H1 (cell line): ENCODE data around the gene SRP9. TPM values are rescaled to one million over a fixed set of nuclear protein-coding genes. Genes with fewer than 3 reads are reported as not detected.
A peak's percentile ranks its signal among the peaks of the same experiment; 100 is the strongest.

Source experiments
- CTCF ChIA-PET: fragments of 300-600 bp; sonication (Branson Sonifier 250); formaldehyde crosslinking; loops from one replicate; lab custom pipeline; 2021; ENCODE audit not compliant: partially characterized antibody; lab: Charles Lee
- POLR2A ChIA-PET: fragments of 300-600 bp; sonication (Branson Sonifier 250); formaldehyde crosslinking; loops from one replicate; lab custom pipeline; 2021; ENCODE audit warnings: inconsistent platforms; ENCODE audit not compliant: partially characterized antibody; lab: Charles Lee
- DNase-seq, 2 experiments: peaks; one replicate each; pipeline versions ENCODE4 v3.0.0 to v3.0.0-alpha.2; 2010 to 2022; ENCODE audit warnings: low spot score in 2 of 2, low read depth in 1 of 2, mixed read lengths in 1 of 2
- FAIRE-seq: peaks from 2 replicates; lab custom pipeline; 2011; peaks lifted over from hg19 to GRCh38; lab: Jason Lieb, UNC
- H2AFZ ChIP-seq: 2 replicates; pipeline ENCODE4 v1.8.1; 2012; ENCODE audit warnings: low read length, inconsistent platforms
- H2AK5ac ChIP-seq: 2 replicates; pipeline ENCODE4 v1.6.1; 2013; ENCODE audit warnings: low read depth, low read length
- H2BK120ac ChIP-seq: replicated peaks from 2 replicates; pipeline ENCODE3; 2013; ENCODE audit warnings: low read depth, low read length, inconsistent platforms
- H2BK12ac ChIP-seq: 2 replicates; pipeline ENCODE4 v1.6.1; 2013; ENCODE audit warnings: low read depth, low read length
- H2BK15ac ChIP-seq: 2 replicates; pipeline ENCODE4 v1.6.1; 2013; ENCODE audit warnings: low read length
- H2BK20ac ChIP-seq: 2 replicates; pipeline ENCODE4 v1.6.1; 2013; ENCODE audit warnings: low read length
- H2BK5ac ChIP-seq: 2 replicates; pipeline ENCODE4 v1.6.1; 2013; ENCODE audit warnings: low read depth, low read length
- H3K14ac ChIP-seq: 2 replicates; pipeline ENCODE4 v1.6.1; 2013; ENCODE audit warnings: inconsistent platforms; ENCODE audit not compliant: insufficient read length
- H3K18ac ChIP-seq: 2 replicates; pipeline ENCODE4 v1.6.1; 2013; ENCODE audit warnings: low read length; ENCODE audit errors: extremely low read depth
- H3K23ac ChIP-seq: 2 replicates; pipeline ENCODE4 v1.6.1; 2013; ENCODE audit warnings: inconsistent platforms; ENCODE audit not compliant: insufficient read length
- H3K23me2 ChIP-seq: 2 replicates; pipeline ENCODE4 v1.6.1; 2013; ENCODE audit warnings: low read depth, low read length
- H3K27ac ChIP-seq: 2 replicates; pipeline ENCODE4 v1.6.1; 2011; ENCODE audit warnings: low read depth, low read length, inconsistent platforms
- H3K27me3 ChIP-seq, 4 experiments: replicated peaks in 1 of 4; 1 replicate in 1 of 4; 2 replicates in 3 of 4; pipeline versions ENCODE4 v1.6.1 to v1.8.1; 2011 to 2013; ENCODE audit warnings: low read length in 3 of 4, mild to moderate bottlenecking in 3 of 4, inconsistent platforms in 2 of 4, mixed read lengths in 2 of 4, moderate library complexity in 1 of 4; ENCODE audit not compliant: control insufficient read depth in 3 of 4, insufficient read depth in 3 of 4; ENCODE audit errors: extremely low read depth in 1 of 4
- H3K36me3 ChIP-seq, 4 experiments: 2 replicates each; pipeline versions ENCODE4 v1.6.1 to v1.8.1; 2011 to 2013; ENCODE audit warnings: mild to moderate bottlenecking in 4 of 4, low read length in 3 of 4, moderate library complexity in 2 of 4, control low read depth in 1 of 4, inconsistent platforms in 1 of 4; ENCODE audit not compliant: insufficient read depth in 4 of 4, control insufficient read depth in 2 of 4
- H3K4ac ChIP-seq: replicated peaks from 2 replicates; pipeline ENCODE3; 2013; ENCODE audit warnings: low read length, low read depth, mixed read lengths, inconsistent platforms; ENCODE audit not compliant: insufficient read length
- H3K4me1 ChIP-seq, 4 experiments: replicated peaks in 1 of 4; 1 replicate in 1 of 4; 2 replicates in 3 of 4; pipeline versions ENCODE4 v1.6.1 to v1.8.1; 2011 to 2013; ENCODE audit warnings: low read length in 3 of 4, inconsistent platforms in 2 of 4, mixed read lengths in 1 of 4; ENCODE audit not compliant: insufficient read depth in 4 of 4, control insufficient read depth in 3 of 4
- H3K4me2 ChIP-seq, 2 experiments: 2 replicates each; pipeline versions ENCODE4 v1.6.1 to v1.8.1; 2011 to 2013; ENCODE audit warnings: low read depth in 2 of 2, low read length in 2 of 2, control low read depth in 1 of 2, inconsistent platforms in 1 of 2, mild to moderate bottlenecking in 1 of 2; ENCODE audit not compliant: insufficient read depth in 1 of 2
- H3K4me3 ChIP-seq, 4 experiments: fragments of 200-600, 300-600 bp in 1 of 4; sonication (generic), shearing (Covaris generic), sonication (Bioruptor Twin) in 1 of 4; 2 replicates each; pipeline versions ENCODE4 v1.5.1 to v1.8.1; 2011 to 2016; ENCODE audit warnings: low read length in 4 of 4, low read depth in 3 of 4, control low read depth in 2 of 4, inconsistent platforms in 2 of 4, mild to moderate bottlenecking in 2 of 4, mixed read lengths in 1 of 4, moderate library complexity in 1 of 4; ENCODE audit not compliant: insufficient read depth in 2 of 4; ENCODE audit errors: extremely low read depth in 1 of 4
- H3K56ac ChIP-seq: replicated peaks from 2 replicates; pipeline ENCODE3; 2013; ENCODE audit warnings: low read depth, mild to moderate bottlenecking, mixed read lengths, low read length, inconsistent platforms; ENCODE audit not compliant: insufficient read length
- H3K79me1 ChIP-seq: 2 replicates; pipeline ENCODE4 v1.6.1; 2013; ENCODE audit warnings: low read depth, low read length, control low read depth
- H3K79me2 ChIP-seq, 2 experiments: 2 replicates each; pipeline versions ENCODE4 v1.6.1 to v1.8.1; 2012 to 2013; ENCODE audit warnings: low read length in 2 of 2, mild to moderate bottlenecking in 2 of 2, inconsistent platforms in 1 of 2; ENCODE audit not compliant: insufficient read depth in 2 of 2, control insufficient read depth in 1 of 2
- H3K9ac ChIP-seq, 4 experiments: replicated peaks in 1 of 4; 1 replicate in 1 of 4; 2 replicates in 3 of 4; pipeline versions ENCODE4 v1.6.1 to v1.8.1; 2011 to 2013; ENCODE audit warnings: low read depth in 3 of 4, low read length in 3 of 4, control low read depth in 2 of 4, mild to moderate bottlenecking in 2 of 4, moderate library complexity in 2 of 4, inconsistent platforms in 1 of 4; ENCODE audit errors: extremely low read depth in 1 of 4
- H3K9me3 ChIP-seq, 2 experiments: 2 replicates each; pipeline versions ENCODE4 v1.6.1 to v1.8.1; 2012 to 2013; ENCODE audit warnings: mild to moderate bottlenecking in 2 of 2, moderate library complexity in 2 of 2, control low read depth in 1 of 2, inconsistent platforms in 1 of 2, low read depth in 1 of 2, low read length in 1 of 2, mixed read lengths in 1 of 2; ENCODE audit not compliant: insufficient read depth in 2 of 2
- H4K20me1 ChIP-seq, 2 experiments: replicated peaks in 1 of 2; 2 replicates each; pipeline versions ENCODE3 to v1.8.1; 2011 to 2013; ENCODE audit warnings: inconsistent platforms in 2 of 2, low read length in 2 of 2, mild to moderate bottlenecking in 1 of 2; ENCODE audit not compliant: insufficient read depth in 2 of 2, control insufficient read depth in 1 of 2
- H4K5ac ChIP-seq: 2 replicates; pipeline ENCODE4 v1.6.1; 2013; ENCODE audit warnings: low read length, low read depth, mixed read lengths, inconsistent platforms; ENCODE audit not compliant: insufficient read length
- H4K8ac ChIP-seq: 2 replicates; pipeline ENCODE4 v1.8.0; 2013; ENCODE audit warnings: mild to moderate bottlenecking, moderate library complexity, low read length, inconsistent platforms; ENCODE audit not compliant: insufficient read depth; ENCODE audit errors: extremely low read depth
- H4K91ac ChIP-seq: replicated peaks from 2 replicates; pipeline ENCODE3; 2013; ENCODE audit warnings: low read length, mixed read lengths, inconsistent platforms; ENCODE audit not compliant: insufficient read length
- CEBPB ChIP-seq: IDR thresholded peaks from 2 replicates; pipeline ENCODE4 v1.6.1; 2012; ENCODE audit warnings: low read depth, low read length
- CHD2 ChIP-seq: IDR thresholded peaks from 2 replicates; pipeline ENCODE4 v1.6.1; 2012; ENCODE audit warnings: low read length, improper control_type of control experiment
- NRF1 ChIP-seq: IDR thresholded peaks from 2 replicates; pipeline ENCODE4 v1.6.1; 2011; ENCODE audit warnings: mild to moderate bottlenecking, low read depth, low read length, improper control_type of control experiment
- RFX5 ChIP-seq: IDR thresholded peaks from 2 replicates; pipeline ENCODE4 v1.6.1; 2011; ENCODE audit warnings: low read depth, low read length, improper control_type of control experiment, borderline replicate concordance
- SAP30 ChIP-seq: fragments of 300-600 bp; sonication (generic); IDR thresholded peaks from 2 replicates; pipeline ENCODE4 v1.7.1; 2012; ENCODE audit warnings: low read length, moderate library complexity, mild to moderate bottlenecking, inconsistent platforms; ENCODE audit not compliant: insufficient read depth, insufficient replicate concordance
- SP1 ChIP-seq: IDR thresholded peaks from 2 replicates; pipeline ENCODE4 v1.6.1; 2011; ENCODE audit warnings: low read depth, low read length
- SP2 ChIP-seq: IDR thresholded peaks from 2 replicates; pipeline ENCODE4 v1.6.1; 2012; ENCODE audit warnings: mild to moderate bottlenecking, low read length, inconsistent platforms
- ZNF274 ChIP-seq: IDR thresholded peaks from 2 replicates; pipeline ENCODE4 v1.7.0; 2012; ENCODE audit warnings: low read length, borderline replicate concordance; ENCODE audit errors: extremely low read depth
- WGBS, 2 experiments: shearing (Covaris generic) in 1 of 2; methylation state at CpG; one replicate each; pipeline versions ENCODE4 v1.1.6 to v1.1.7; 2013 to 2015; ENCODE audit warnings: low lambda C conversion rate in 2 of 2, mixed read lengths in 2 of 2, inconsistent platforms in 1 of 2, low coverage in 1 of 2, missing lambda C conversion rate in 1 of 2; ENCODE audit not compliant: insufficient replicate concordance in 2 of 2, insufficient coverage in 1 of 2, insufficient read length in 1 of 2; ENCODE audit errors: extremely low coverage in 1 of 2, missing lambda C conversion rate in 1 of 2; 5-methylcytosine and 5-hydroxymethylcytosine counted together
- polyA plus RNA-seq, 7 experiments: library from polyadenylated mRNA; depleted of rRNA in 3 of 7; stranded (reverse) in 5 of 7; unstranded in 2 of 7; fragments of >200 nt in 5 of 7; fragments of 200-250 nt in 2 of 7; gene quantifications; 1 replicate in 5 of 7; 2 replicates in 1 of 7; 4 replicates in 1 of 7; pipeline versions ENCODE4 v1.2.1 to v1.2.3, GENCODE V29; 2011 to 2013; ENCODE audit warnings: missing spikeins in 2 of 7, mixed read lengths in 2 of 7
- total RNA-seq: library from RNA; stranded (reverse); fragmentation: NEBNext Ultra II Directional; extraction: Animal tissue kit (Norgen Biotek cat#: 25700); gene quantifications from 2 replicates; pipeline ENCODE4 v1.2.1, GENCODE V29; 2021
- TF ChIP-seq, protein P1 (sequence below): IDR thresholded peaks from 2 replicates; pipeline ENCODE4 v1.6.1; 2012; ENCODE audit warnings: inconsistent platforms
- TF ChIP-seq, protein P2 (sequence below): IDR thresholded peaks from 2 replicates; pipeline ENCODE4 v1.6.1; 2012; ENCODE audit warnings: inconsistent platforms

Gene SRP9
- total and polyA plus RNA-seq, 2 of the 8 experiments (the other 6 are each of a cell fraction or from before 2014, with no cell fraction given), result 446 to 572 TPM

DNA sequence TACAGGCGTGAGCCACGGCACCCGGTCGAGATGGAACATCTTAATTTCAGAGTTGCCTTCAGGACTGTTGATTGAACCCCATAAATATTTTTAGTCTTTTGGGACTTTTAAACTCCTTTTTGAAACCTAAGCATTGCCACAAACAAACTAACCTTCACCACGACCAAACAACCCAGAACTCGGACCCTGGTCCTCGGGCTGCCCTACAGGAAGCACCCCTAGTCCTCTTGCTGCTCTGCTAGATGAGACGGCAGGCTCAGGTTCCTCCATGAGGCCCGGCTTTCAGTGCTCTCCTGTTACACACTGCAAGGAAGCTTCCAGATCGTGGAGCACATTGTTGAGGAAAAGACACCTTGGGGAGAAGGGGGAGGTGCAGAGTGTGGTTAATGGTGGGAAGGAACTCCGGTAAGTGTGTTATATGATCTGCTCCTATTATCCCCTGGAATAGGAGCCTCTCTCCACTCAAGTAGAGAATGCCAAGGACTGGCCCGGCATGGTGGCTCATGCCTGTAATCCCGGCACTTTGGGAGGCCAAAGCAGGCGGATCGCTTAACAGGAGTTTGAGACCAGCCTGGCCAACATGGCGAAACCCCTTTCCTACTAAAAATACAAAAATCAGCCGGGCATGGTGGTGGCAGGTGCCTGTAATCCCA is 38.0 kb downstream of the SRP9 start:
- H3K4me3 ChIP-seq, result no peak overlapping the region
- H3K14ac ChIP-seq, result no peak overlapping the region
- H2BK20ac ChIP-seq, result no peak overlapping the region
- H3K27me3 ChIP-seq, result 0 out of 7 replicates have a peak, but pooled peaks cover 0 to 4% (median 0%) of the 10 kb centered on the region in 4 experiments
- H3K56ac ChIP-seq, result no peak overlapping the region
- no peak overlapping the region for H2BK15ac ChIP-seq
- DNase-seq, result no peak
- H3K18ac ChIP-seq, result no peak overlapping the region
- no peak overlapping the region for H3K23ac ChIP-seq
- no peak overlapping the region for H2AK5ac ChIP-seq
- ChIA-PET POLR2A (interaction anchor here (0.9 to 13.3 kb wide), 5 partner anchors 10 to 331 kb away, joined by 3 to 166 read pairs (median 4); partner anchors contain the start of gene SRP9), CTCF (interaction anchor here (1.0 to 3.5 kb wide), 6 partner anchors 9 to 340 kb away, joined by 3 to 12 read pairs (median 4); no protein-coding TSS in a partner anchor)
- no peak overlapping the region for H4K8ac ChIP-seq
- no peak overlapping the region for H3K9ac ChIP-seq
- no peak overlapping the region for H4K5ac ChIP-seq
- no peak for FAIRE-seq
- H3K79me2 ChIP-seq, result peaks cover 0 to 27% of the 10 kb centered on the region in 2 experiments; a peak in 1 of 4 replicates
- 85% methylated on average over 17 of the region's 17 CpGs; no CpG with 5 or more reads in 1 of the 2 experiments for WGBS, 2 experiments
- no peak overlapping the region for H3K4ac ChIP-seq
- peaks cover 18 to 45% (median 31%) of the 10 kb centered on the region in 4 experiments for H3K4me1 ChIP-seq
- no peak for TF ChIP-seq NRF1
- TF ChIP-seq, protein P1, sequence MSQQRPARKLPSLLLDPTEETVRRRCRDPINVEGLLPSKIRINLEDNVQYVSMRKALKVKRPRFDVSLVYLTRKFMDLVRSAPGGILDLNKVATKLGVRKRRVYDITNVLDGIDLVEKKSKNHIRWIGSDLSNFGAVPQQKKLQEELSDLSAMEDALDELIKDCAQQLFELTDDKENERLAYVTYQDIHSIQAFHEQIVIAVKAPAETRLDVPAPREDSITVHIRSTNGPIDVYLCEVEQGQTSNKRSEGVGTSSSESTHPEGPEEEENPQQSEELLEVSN, result peak; percentile 44
- TF ChIP-seq CEBPB, result no peak
- no peak for TF ChIP-seq ZNF274
- no peak for TF ChIP-seq CHD2
- no peak for TF ChIP-seq SP2
- TF ChIP-seq RFX5, result no peak
- TF ChIP-seq, protein P2, sequence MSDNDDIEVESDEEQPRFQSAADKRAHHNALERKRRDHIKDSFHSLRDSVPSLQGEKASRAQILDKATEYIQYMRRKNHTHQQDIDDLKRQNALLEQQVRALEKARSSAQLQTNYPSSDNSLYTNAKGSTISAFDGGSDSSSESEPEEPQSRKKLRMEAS, result peak; percentile 42; the same call in 1 of the 2 replicates
- no peak for TF ChIP-seq SP1
- TF ChIP-seq SAP30, result no peak
- H2BK12ac ChIP-seq, result no peak overlapping the region
- no peaks in the 10 kb centered on the region for H3K9me3 ChIP-seq
- H2BK5ac ChIP-seq, result no peak overlapping the region
- H2AFZ ChIP-seq, result no peak overlapping the region
- H3K79me1 ChIP-seq, result peaks cover 13% of the 10 kb centered on the region
- no peak overlapping the region for H2BK120ac ChIP-seq
- H4K20me1 ChIP-seq, result peaks cover 0 to 2% of the 10 kb centered on the region in 2 experiments
- no peak overlapping the region for H3K27ac ChIP-seq
- H4K91ac ChIP-seq, result no peak overlapping the region
- no peak overlapping the region for H3K4me2 ChIP-seq
- peaks cover 4% of the 10 kb centered on the region; the same call in 1 of the 2 replicates for H3K23me2 ChIP-seq
- H3K36me3 ChIP-seq, result no peaks in the 10 kb centered on the region
